Karpas-422 (cell line): Measurements from ENCODE around the gene DIS3L. TPM values are rescaled to one million over a fixed set of nuclear protein-coding genes. Genes with fewer than 3 reads are reported as not detected.
"Not testable (repeated sequence)": the region's sequence is repeated elsewhere in the genome, so short reads cannot be mapped to it uniquely, and the experiment has no call there.

Experiments used
- DNase-seq: peaks from one replicate; pipeline ENCODE4 v3.0.0-alpha.2; 2015
- H2AFZ ChIP-seq: fragments of 200-600 bp; sonication (generic); 2 replicates; pipeline ENCODE4 v1.6.1; 2014; ENCODE audit warnings: antibody characterized with exemption, low read length, mixed read lengths
- H3K27ac ChIP-seq: fragments of 200-600 bp; sonication (generic); 2 replicates; pipeline ENCODE4 v1.5.1; 2014; ENCODE audit warnings: mild to moderate bottlenecking, low read length, moderate library complexity
- H3K27me3 ChIP-seq: fragments of 200-600 bp; sonication (generic); 2 replicates; pipeline ENCODE4 v1.6.1; 2014; ENCODE audit warnings: low read length, mixed read lengths
- H3K36me3 ChIP-seq: fragments of 200-600 bp; sonication (generic); 2 replicates; pipeline ENCODE4 v1.6.1; 2014; ENCODE audit warnings: low read length, mixed read lengths; ENCODE audit not compliant: insufficient read depth
- H3K4me1 ChIP-seq: fragments of 200-600 bp; sonication (generic); 2 replicates; pipeline ENCODE4 v1.6.1; 2014; ENCODE audit warnings: mild to moderate bottlenecking, low read length, mixed read lengths
- H3K4me2 ChIP-seq: fragments of 200-600 bp; sonication (generic); 2 replicates; pipeline ENCODE4 v1.6.1; 2014; ENCODE audit warnings: low read length, low read depth, mild to moderate bottlenecking; ENCODE audit not compliant: poor library complexity, severe bottlenecking
- H3K4me3 ChIP-seq: fragments of 200-600 bp; sonication (generic); 2 replicates; pipeline ENCODE4 v1.5.1; 2014; ENCODE audit warnings: mild to moderate bottlenecking, antibody characterized with exemption, low read length, mixed read lengths
- H3K79me2 ChIP-seq: fragments of 200-600 bp; sonication (generic); 2 replicates; pipeline ENCODE4 v1.6.1; 2014; ENCODE audit warnings: mild to moderate bottlenecking, low read length, mixed read lengths
- H3K9ac ChIP-seq: fragments of 200-600 bp; sonication (generic); 2 replicates; pipeline ENCODE4 v1.6.0; 2014; ENCODE audit warnings: low read length
- H3K9me2 ChIP-seq: fragments of 200-600 bp; sonication (generic), shearing (Covaris generic); replicated peaks from 2 replicates; pipeline ENCODE4 v1.6.0; 2014; ENCODE audit warnings: mild to moderate bottlenecking, low read length, moderate library complexity; ENCODE audit not compliant: insufficient read depth
- H3K9me3 ChIP-seq: fragments of 300-700, 200-600 bp; sonication (generic); 2 replicates; pipeline ENCODE4 v1.6.1; 2014; ENCODE audit warnings: low read length, mixed read lengths
- H4K20me1 ChIP-seq: fragments of 200-600 bp; sonication (generic); 2 replicates; pipeline ENCODE4 v1.6.1; 2014; ENCODE audit warnings: mild to moderate bottlenecking, antibody characterized with exemption, low read length, low read depth; ENCODE audit not compliant: insufficient read depth
- total RNA-seq: library from RNA; depleted of rRNA; stranded (reverse); fragments of >200 nt; shearing (Covaris generic); gene quantifications from 2 replicates; pipeline ENCODE4 v1.2.3, GENCODE V29; 2014; ENCODE audit warnings: low replicate concordance

Gene DIS3L
- total RNA-seq, 1 experiment from 2014 or later = 40.2 TPM

DNA sequence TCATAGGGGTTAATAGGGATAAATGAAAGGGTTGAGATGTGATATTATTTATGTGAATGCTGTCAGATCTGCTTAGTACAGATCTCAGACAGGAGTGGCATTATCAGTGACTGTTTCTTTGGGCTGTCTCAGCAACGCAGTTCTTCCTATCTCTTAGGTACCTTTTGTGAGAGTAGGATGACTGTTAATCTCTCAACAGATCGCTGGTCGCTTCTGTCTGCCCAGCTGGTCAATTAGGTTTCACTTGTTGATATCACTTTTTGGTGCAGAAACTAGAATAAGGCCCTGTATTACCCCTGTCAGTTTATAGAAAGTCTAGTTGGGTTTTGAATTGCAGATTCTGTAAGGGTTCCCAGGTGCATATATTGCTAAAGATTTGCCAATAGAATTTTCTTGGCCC lies 16.5 kb downstream of the DIS3L start:
- H3K79me2 ChIP-seq = no peaks in the 10 kb centered on the region
- H3K4me2 ChIP-seq = no peak overlapping the region
- no peak overlapping the region for H2AFZ ChIP-seq
- no peak overlapping the region for H3K4me3 ChIP-seq
- peaks cover 18% of the 10 kb centered on the region; the same call in 1 of the 2 replicates for H3K36me3 ChIP-seq
- H3K9me2 ChIP-seq = no peaks in the 10 kb centered on the region
- no peaks in the 10 kb centered on the region for H3K27me3 ChIP-seq
- no peaks in the 10 kb centered on the region for H4K20me1 ChIP-seq
- H3K9me3 ChIP-seq = no peaks in the 10 kb centered on the region
- H3K27ac ChIP-seq = no peak overlapping the region
- DNase-seq = no peak
- H3K9ac ChIP-seq = no peak overlapping the region
- H3K4me1 ChIP-seq = no peaks in the 10 kb centered on the region

DNA sequence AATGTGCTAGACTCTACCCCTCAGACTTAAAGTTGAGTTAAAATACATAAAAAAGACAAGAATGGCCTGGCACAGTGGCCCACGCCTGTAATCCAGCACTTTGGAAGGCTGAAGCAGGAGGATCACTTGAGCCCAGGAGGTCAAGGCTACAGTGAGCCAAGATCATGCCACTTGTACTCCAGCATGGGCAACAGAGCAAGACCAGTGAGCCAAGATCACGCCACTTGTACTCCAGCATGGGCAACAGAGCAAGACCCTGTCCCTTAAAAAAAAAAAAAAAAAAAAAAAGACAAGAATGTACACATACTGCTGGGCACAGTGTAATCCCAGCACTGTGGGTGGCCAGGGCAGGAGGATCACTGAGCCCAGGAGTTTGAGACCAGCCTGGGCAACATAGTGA lies 17.4 kb downstream of the DIS3L start:
- Histone ChIP-seq H3K4me1 (no peaks in the 10 kb centered on the region), H3K9me3 (no peaks in the 10 kb centered on the region), H4K20me1 (no peaks in the 10 kb centered on the region), H3K9ac (no peak overlapping the region), H3K4me3 (no peak overlapping the region), H3K79me2 (no peaks in the 10 kb centered on the region), H3K27ac (no peak overlapping the region), H2AFZ (no peak overlapping the region), H3K36me3 (peaks cover 18% of the 10 kb centered on the region; the same call in 1 of the 2 replicates), H3K4me2 (no peak overlapping the region), H3K27me3 (no peaks in the 10 kb centered on the region), H3K9me2 (no peaks in the 10 kb centered on the region)
- DNase-seq = no peak

DNA sequence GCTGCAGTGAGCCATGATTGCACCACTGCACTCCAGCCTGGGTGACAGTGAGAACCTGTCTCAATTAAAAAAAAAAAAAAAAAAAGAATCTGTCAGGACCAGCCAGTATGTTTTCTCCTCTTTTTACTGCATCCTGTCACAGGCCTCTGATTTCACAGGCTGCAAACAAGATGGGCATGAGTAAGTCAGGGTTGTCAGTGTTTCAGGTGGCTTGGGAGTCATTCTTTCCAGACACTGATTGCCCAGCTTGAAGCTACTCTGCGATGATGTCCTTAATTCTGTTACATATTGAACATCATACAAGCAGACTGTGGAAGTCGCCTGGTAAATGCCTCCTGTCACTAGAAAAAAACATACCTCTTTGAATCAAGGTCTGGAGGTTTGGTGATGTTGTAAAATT lies 18.8 kb downstream of the DIS3L start:
- Histone ChIP-seq H3K4me1 (no peaks in the 10 kb centered on the region), H3K27me3 (no peaks in the 10 kb centered on the region), H3K79me2 (0 out of 2 replicates have a peak, but pooled peaks cover 2% of the 10 kb centered on the region), H4K20me1 (no peaks in the 10 kb centered on the region), H3K4me3 (no peak overlapping the region), H3K4me2 (no peak overlapping the region), H3K9ac (no peak overlapping the region), H2AFZ (no peak overlapping the region), H3K27ac (no peak overlapping the region), H3K36me3 (peaks cover 22% of the 10 kb centered on the region), H3K9me2 (no peaks in the 10 kb centered on the region), H3K9me3 (no peaks in the 10 kb centered on the region)
- no peak for DNase-seq

GRCh38 chr15:66323312-66323928 lies 30.1 kb downstream of the DIS3L start:
- no peak overlapping the region for H3K4me2 ChIP-seq
- H3K27ac ChIP-seq = no peak overlapping the region
- H4K20me1 ChIP-seq = no peaks in the 10 kb centered on the region
- no peaks in the 10 kb centered on the region for H3K27me3 ChIP-seq
- H3K36me3 ChIP-seq = peaks cover 50% of the 10 kb centered on the region
- H3K9me2 ChIP-seq = no peaks in the 10 kb centered on the region
- H3K4me1 ChIP-seq = no peaks in the 10 kb centered on the region
- H3K9ac ChIP-seq = no peak overlapping the region
- H3K4me3 ChIP-seq = no peak overlapping the region
- no peaks in the 10 kb centered on the region for H3K79me2 ChIP-seq
- no peak overlapping the region for H2AFZ ChIP-seq
- DNase-seq = no peak
- no peaks in the 10 kb centered on the region for H3K9me3 ChIP-seq

DNA sequence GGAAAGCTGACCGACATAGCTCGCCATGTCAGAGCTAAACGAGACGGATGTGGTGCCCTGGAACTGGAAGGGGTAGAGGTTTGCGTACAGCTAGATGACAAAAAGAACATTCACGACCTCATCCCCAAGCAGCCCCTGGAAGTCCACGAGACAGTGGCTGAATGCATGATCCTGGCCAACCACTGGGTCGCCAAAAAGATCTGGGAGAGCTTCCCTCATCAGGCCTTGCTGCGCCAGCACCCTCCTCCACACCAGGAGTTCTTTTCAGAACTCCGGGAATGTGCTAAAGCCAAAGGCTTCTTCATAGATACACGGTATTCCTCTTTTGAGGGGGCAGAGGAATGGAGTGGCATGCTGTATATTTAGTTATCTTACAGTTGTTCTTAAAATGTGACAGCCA lies 32.7 kb downstream of the DIS3L start:
- Histone ChIP-seq H3K4me2 (no peak overlapping the region), H3K9ac (no peak overlapping the region), H3K79me2 (no peaks in the 10 kb centered on the region; the same call in 1 of the 2 replicates), H3K27me3 (no peaks in the 10 kb centered on the region), H3K9me3 (no peaks in the 10 kb centered on the region), H3K4me1 (no peaks in the 10 kb centered on the region), H3K9me2 (no peaks in the 10 kb centered on the region), H4K20me1 (no peaks in the 10 kb centered on the region), H3K36me3 (peaks cover 57% of the 10 kb centered on the region), H2AFZ (no peak overlapping the region), H3K4me3 (no peak overlapping the region), H3K27ac (no peak overlapping the region)
- no peak for DNase-seq

GRCh38 chr15:66327736-66328135 lies 34.4 kb downstream of the DIS3L start:
- peaks cover 52% of the 10 kb centered on the region for H3K36me3 ChIP-seq
- no peaks in the 10 kb centered on the region for H3K9me2 ChIP-seq
- H3K4me1 ChIP-seq = no peaks in the 10 kb centered on the region
- no peaks in the 10 kb centered on the region; the same call in 1 of the 2 replicates for H3K79me2 ChIP-seq
- DNase-seq = no peak
- no peak overlapping the region for H3K9ac ChIP-seq
- H2AFZ ChIP-seq = no peak overlapping the region
- no peak overlapping the region for H3K4me3 ChIP-seq
- no peaks in the 10 kb centered on the region for H4K20me1 ChIP-seq
- no peaks in the 10 kb centered on the region for H3K27me3 ChIP-seq
- no peak overlapping the region for H3K27ac ChIP-seq
- no peaks in the 10 kb centered on the region for H3K9me3 ChIP-seq
- H3K4me2 ChIP-seq = no peak overlapping the region

- H3K4me2 ChIP-seq = no peak overlapping the region
- peaks cover 54% of the 10 kb centered on the region for H3K36me3 ChIP-seq
- H4K20me1 ChIP-seq = no peaks in the 10 kb centered on the region
- no peaks in the 10 kb centered on the region; the same call in 1 of the 2 replicates for H3K79me2 ChIP-seq
- H3K27ac ChIP-seq = no peak overlapping the region
- no peaks in the 10 kb centered on the region for H3K9me3 ChIP-seq
- no peak overlapping the region for H3K4me3 ChIP-seq
- no peak overlapping the region for H2AFZ ChIP-seq
- H3K4me1 ChIP-seq = no peaks in the 10 kb centered on the region
- H3K9ac ChIP-seq = no peak overlapping the region
- H3K9me2 ChIP-seq = no peaks in the 10 kb centered on the region
- no peaks in the 10 kb centered on the region for H3K27me3 ChIP-seq
- no peak for DNase-seq
Observed at GRCh38 chr15:66328771-66329170, 35.4 kb downstream of the DIS3L start.

DNA sequence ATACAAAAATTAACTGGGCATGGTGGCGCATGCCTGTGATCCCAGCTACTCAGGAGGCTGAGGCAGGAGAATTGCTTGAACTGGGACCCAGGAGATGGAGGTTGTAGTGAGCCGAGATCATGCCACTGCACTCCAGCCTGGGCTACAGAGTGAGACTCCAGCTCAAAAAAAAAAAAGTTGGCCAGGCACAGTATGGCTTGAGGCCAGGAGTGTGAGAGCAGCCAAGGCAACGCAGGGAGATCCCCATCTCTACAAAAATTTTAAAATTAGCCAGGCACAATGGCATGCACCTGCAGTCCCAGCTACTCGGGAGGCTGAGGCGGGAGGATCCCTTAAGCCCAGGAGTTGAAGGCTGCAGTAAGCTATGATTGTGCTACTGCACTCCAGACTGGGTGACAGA lies 55.2 kb downstream of the DIS3L start:
- not testable (repeated sequence) for H2AFZ ChIP-seq, DNase-seq, H3K4me3 ChIP-seq, H3K27ac ChIP-seq, H3K4me1 ChIP-seq, H3K9me3 ChIP-seq, H3K4me2 ChIP-seq, H3K9me2 ChIP-seq, H3K27me3 ChIP-seq, H3K9ac ChIP-seq, H3K79me2 ChIP-seq, H4K20me1 ChIP-seq
- peaks cover 38% of the 10 kb centered on the region for H3K36me3 ChIP-seq
